ENCODE results near the gene RB1. TPM values are rescaled to one million over a fixed set of nuclear protein-coding genes. Genes with fewer than 3 reads are reported as not detected.

The RB1 gene
- total and polyA plus RNA-seq, 2 donors (not counting 3 experiments of a cell fraction or from before 2014, with no cell fraction given), result 8.0 to 41.2 TPM

GRCh38 chr13:48526286-48526685, 222.7 kb downstream of the RB1 start:
- no peaks in the 10 kb centered on the region for H3K9me3 ChIP-seq (replicated peaks; ENCODE audit: control insufficient read depth, insufficient read depth, low read length)
- DNase-seq (ENCODE audit: low read depth, low spot score) (no peak), FAIRE-seq (no peak)
- ChIA-PET POLR2A (no interaction called here), CTCF (interaction anchor here (0.8 to 1.8 kb wide), 4 partner anchors 9 to 243 kb away, joined by 3 to 5 read pairs (median 4); no protein-coding TSS in a partner anchor)
- H2AFZ ChIP-seq (ENCODE audit: low read depth, low read length), result no peak overlapping the region
- no peak overlapping the region for H3K4me2 ChIP-seq (ENCODE audit: insufficient read depth, low read length)
- H3K79me2 ChIP-seq (ENCODE audit: control insufficient read depth, insufficient read depth, low read length), result no peaks in the 10 kb centered on the region
- no peak overlapping the region for H3K27ac ChIP-seq (ENCODE audit: insufficient read depth, low read depth, low read length)
- no TSS peak for BruUV-seq (replicated peaks)
- dilution Hi-C loops (cut with MboI; ENCODE audit: extremely low pct_ligation_motif_present, low sequenced_read_pairs) (no loop called here), intact Hi-C loops (cut with micrococcal nuclease) (no loop called here)
- H3K36me3 ChIP-seq (ENCODE audit: control insufficient read depth in 2 of 2, extremely low read depth in 1 of 2, insufficient read depth in 2 of 2, low read length in 2 of 2), result no peaks in the 10 kb centered on the region
- H4K20me1 ChIP-seq (replicated peaks; ENCODE audit: control insufficient read depth, extremely low read depth, insufficient read depth, low read length), result no peaks in the 10 kb centered on the region
- H3K9ac ChIP-seq (replicated peaks; ENCODE audit: extremely low read depth, insufficient read depth, low read length), result no peak overlapping the region
- no peaks in the 10 kb centered on the region for H3K4me1 ChIP-seq (ENCODE audit: control insufficient read depth, extremely low read depth, insufficient read depth, low read length)
- no peaks in the 10 kb centered on the region for H3K9me1 ChIP-seq (replicated peaks; ENCODE audit: control insufficient read depth, extremely low read depth, insufficient read depth, low read length)
- no peak overlapping the region for H3K4me3 ChIP-seq (replicated peaks in 1 of 3; ENCODE audit: insufficient read depth in 1 of 3, low read depth in 1 of 3, low read length in 3 of 3)
- H3K27me3 ChIP-seq (ENCODE audit: control insufficient read depth in 2 of 2, insufficient read depth in 2 of 2, low read length in 2 of 2), result no peaks in the 10 kb centered on the region
- TF ChIP-seq, protein P1, sequence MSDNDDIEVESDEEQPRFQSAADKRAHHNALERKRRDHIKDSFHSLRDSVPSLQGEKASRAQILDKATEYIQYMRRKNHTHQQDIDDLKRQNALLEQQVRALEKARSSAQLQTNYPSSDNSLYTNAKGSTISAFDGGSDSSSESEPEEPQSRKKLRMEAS (IDR thresholded peaks at IDR 0.05; ENCODE audit: insufficient read depth, insufficient read length), result no peak
- TF ChIP-seq MYC (IDR thresholded peaks at IDR 0.05; ENCODE audit: low read depth, low read length) (no peak), POLR2A (IDR thresholded peaks at IDR 0.05; ENCODE audit: low read depth, low read length) (no peak), FOS (IDR thresholded peaks at IDR 0.05; ENCODE audit: borderline replicate concordance, insufficient read depth, low read length) (no peak)

- H3K9me3 ChIP-seq (replicated peaks; ENCODE audit: control insufficient read depth, insufficient read depth, low read length), result no peaks in the 10 kb centered on the region
- H3K36me3 ChIP-seq (ENCODE audit: control insufficient read depth in 2 of 2, extremely low read depth in 1 of 2, insufficient read depth in 2 of 2, low read length in 2 of 2), result no peaks in the 10 kb centered on the region
- no TSS peak for BruUV-seq (replicated peaks)
- no peaks in the 10 kb centered on the region for H3K27me3 ChIP-seq (ENCODE audit: control insufficient read depth in 2 of 2, insufficient read depth in 2 of 2, low read length in 2 of 2)
- ChIA-PET POLR2A (no interaction called here), CTCF (no interaction called here)
- intact Hi-C loops (cut with micrococcal nuclease), result no loop called here
- no peak for TF ChIP-seq FOS (IDR thresholded peaks at IDR 0.05; ENCODE audit: borderline replicate concordance, insufficient read depth, low read length)
- no peak for TF ChIP-seq CTCF (IDR thresholded peaks at IDR 0.05; ENCODE audit: extremely low read depth in 1 of 2, insufficient read depth in 1 of 2, low read depth in 1 of 2, low read length in 2 of 2)
- TF ChIP-seq, protein P1 (IDR thresholded peaks at IDR 0.05; ENCODE audit: insufficient read depth, insufficient read length), result no peak
- TF ChIP-seq JUN (IDR thresholded peaks at IDR 0.05; ENCODE audit: borderline replicate concordance, insufficient read depth, insufficient read length, low read depth), result no peak
- TF ChIP-seq EZH2 (IDR thresholded peaks at IDR 0.05; ENCODE audit: borderline replicate concordance, low read depth, low read length, severe bottlenecking), result no peak
- no peak for TF ChIP-seq POLR2A (IDR thresholded peaks at IDR 0.05; ENCODE audit: low read depth, low read length)
- no peak for TF ChIP-seq GATA2 (IDR thresholded peaks at IDR 0.05; ENCODE audit: insufficient read depth, insufficient read length, low read depth, low read length)
- TF ChIP-seq POLR2AphosphoS5 (IDR thresholded peaks at IDR 0.05; ENCODE audit: insufficient read depth, low read depth, low read length), result no peak
- TF ChIP-seq MYC (IDR thresholded peaks at IDR 0.05; ENCODE audit: low read depth, low read length), result no peak
- DNase-seq (ENCODE audit: low read depth, low spot score), result no peak
- no peaks in the 10 kb centered on the region for H4K20me1 ChIP-seq (replicated peaks; ENCODE audit: control insufficient read depth, extremely low read depth, insufficient read depth, low read length)
- H3K9me1 ChIP-seq (replicated peaks; ENCODE audit: control insufficient read depth, extremely low read depth, insufficient read depth, low read length), result no peaks in the 10 kb centered on the region
- H3K27ac ChIP-seq (ENCODE audit: insufficient read depth, low read depth, low read length), result no peak overlapping the region
- H2AFZ ChIP-seq (ENCODE audit: low read depth, low read length), result no peak overlapping the region
- dilution Hi-C loops (cut with MboI; ENCODE audit: extremely low pct_ligation_motif_present, low sequenced_read_pairs), result no loop called here
- H3K79me2 ChIP-seq (ENCODE audit: control insufficient read depth, insufficient read depth, low read length), result peaks cover 2% of the 10 kb centered on the region
- H3K4me1 ChIP-seq (ENCODE audit: control insufficient read depth, extremely low read depth, insufficient read depth, low read length), result peaks cover 7% of the 10 kb centered on the region
- no peak overlapping the region for H3K4me2 ChIP-seq (ENCODE audit: insufficient read depth, low read length)
- no peak overlapping the region for H3K4me3 ChIP-seq (replicated peaks in 1 of 3; ENCODE audit: insufficient read depth in 1 of 3, low read depth in 1 of 3, low read length in 3 of 3)
- FAIRE-seq, result no peak
- no peak overlapping the region for H3K9ac ChIP-seq (replicated peaks; ENCODE audit: extremely low read depth, insufficient read depth, low read length)
Observed at GRCh38 chr13:48527955-48528354, 224.4 kb downstream of the RB1 start.

Data from endothelial cell of umbilical vein (primary cell).